Naive thymus-derived CD4-positive, alpha-beta T cell (primary cell): ENCODE data around the gene TRIO. TPM values are rescaled to one million over a fixed set of nuclear protein-coding genes. Genes with fewer than 3 reads are reported as not detected.

Experiments used
- ATAC-seq: fragments of 150-1000 bp; cut with Tn5 transposase; 2 replicates; pipeline ENCODE4 v1.10.0; 2021; ENCODE audit warnings: mild to moderate bottlenecking, moderate library complexity
- CTCF ChIA-PET: fragments of 350-600 bp; sonication (Branson Sonifier 250); formaldehyde crosslinking; loops from one replicate; lab custom pipeline; 2021; ENCODE audit warnings: antibody characterized with exemption; lab: Charles Lee
- POLR2A ChIA-PET: fragments of 350-600 bp; sonication (Branson Sonifier 250); formaldehyde crosslinking; loops from one replicate; lab custom pipeline; 2021; ENCODE audit warnings: antibody characterized with exemption, inconsistent platforms; lab: Charles Lee
- DNase-seq, 9 donors: peaks; one replicate each; pipeline versions ENCODE4 v3.0.0 to v3.0.0-alpha.2; 2020 to 2022; ENCODE audit warnings: mixed read lengths in 1 of 9
- H3K27ac ChIP-seq: one replicate; pipeline ENCODE4 v1.7.0; 2013; ENCODE audit warnings: mild to moderate bottlenecking, low read depth, low read length, moderate library complexity
- H3K27me3 ChIP-seq, 2 donors: one replicate each; pipeline ENCODE4 v1.7.0; 2013; ENCODE audit warnings: low read length in 2 of 2, mild to moderate bottlenecking in 2 of 2, moderate library complexity in 2 of 2; ENCODE audit not compliant: control insufficient read depth in 2 of 2, insufficient read depth in 2 of 2
- H3K36me3 ChIP-seq, 3 experiments: 1 replicate in 2 of 3; 2 replicates in 1 of 3; pipeline ENCODE4 v1.7.0; 2013; ENCODE audit warnings: low read length in 3 of 3, mild to moderate bottlenecking in 3 of 3, moderate library complexity in 1 of 3; ENCODE audit not compliant: insufficient read depth in 3 of 3, control insufficient read depth in 2 of 3
- H3K4me1 ChIP-seq, 2 donors: one replicate each; pipeline ENCODE4 v1.7.0; 2013; ENCODE audit warnings: low read length in 2 of 2, mild to moderate bottlenecking in 2 of 2, moderate library complexity in 1 of 2; ENCODE audit not compliant: control insufficient read depth in 2 of 2, insufficient read depth in 2 of 2
- H3K4me3 ChIP-seq: 2 replicates; pipeline ENCODE4 v1.7.0; 2013; ENCODE audit warnings: mild to moderate bottlenecking, low read length
- H3K9me3 ChIP-seq, 3 experiments: 1 replicate in 2 of 3; 2 replicates in 1 of 3; pipeline ENCODE4 v1.7.0; 2013; ENCODE audit warnings: low read length in 3 of 3; ENCODE audit not compliant: control insufficient read depth in 2 of 3
- H3K27ac Mint-ChIP-seq, 9 donors: one replicate each; pipeline ENCODE4 v1.8.0; 2020 to 2022; ENCODE audit warnings: mixed read lengths in 9 of 9, mild to moderate bottlenecking in 8 of 9, moderate library complexity in 5 of 9, inconsistent platforms in 2 of 9
- H3K27me3 Mint-ChIP-seq, 5 donors: one replicate each; pipeline ENCODE4 v1.8.0; 2021 to 2022; ENCODE audit warnings: mixed read lengths in 5 of 5, mild to moderate bottlenecking in 1 of 5
- H3K36me3 Mint-ChIP-seq, 5 donors: one replicate each; pipeline ENCODE4 v1.8.0; 2020 to 2022; ENCODE audit warnings: mixed read lengths in 5 of 5, mild to moderate bottlenecking in 3 of 5, inconsistent platforms in 1 of 5
- H3K4me1 Mint-ChIP-seq, 7 donors: one replicate each; pipeline ENCODE4 v1.8.0; 2020 to 2022; ENCODE audit warnings: mixed read lengths in 7 of 7, mild to moderate bottlenecking in 3 of 7, inconsistent platforms in 1 of 7
- H3K4me3 Mint-ChIP-seq, 10 donors: one replicate each; pipeline ENCODE4 v1.8.0; 2020 to 2022; ENCODE audit warnings: mild to moderate bottlenecking in 10 of 10, mixed read lengths in 10 of 10, moderate library complexity in 6 of 10, inconsistent platforms in 2 of 10
- H3K9me3 Mint-ChIP-seq, 11 donors: one replicate each; pipeline ENCODE4 v1.8.0; 2020 to 2022; ENCODE audit warnings: mixed read lengths in 11 of 11, mild to moderate bottlenecking in 4 of 11, inconsistent platforms in 1 of 11, moderate library complexity in 1 of 11
- intact Hi-C, 2 donors: fragments of 100-400 bp; cut with micrococcal nuclease; formaldehyde crosslinking; loops; one replicate each; pipeline ENCODE4 v1.15.1; 2023
- polyA plus RNA-seq, 2 donors: library from polyadenylated mRNA; unstranded; fragments of 300-500 nt; fragmentation: Illumina TruSeq; gene quantifications; one replicate each; pipeline ENCODE4 v1.2.3, GENCODE V29; 2021
- total RNA-seq, 6 experiments: library from RNA in 5 of 6; stranded (reverse) in 5 of 6; gene quantifications; 1 replicate in 5 of 6; 2 replicates in 1 of 6; pipeline ENCODE4 v1.2.3 and lab custom pipeline; 2021 to 2026

The TRIO gene
- total and polyA plus RNA-seq, 7 experiments from 2014 or later: 0.16 to 45.9 (median 5.7) TPM

GRCh38 chr5:14223372-14223771 lies 80.2 kb downstream of the TRIO start:
- Histone ChIP-seq H3K27me3 (peaks cover 0 to 3% of the 10 kb centered on the region in 2 donors), H3K4me1 (no peaks in the 10 kb centered on the region), H3K36me3 (no peaks in the 10 kb centered on the region), H3K27ac (no peak overlapping the region), H3K9me3 (no peaks in the 10 kb centered on the region), H3K4me3 (no peak overlapping the region)
- Mint-ChIP-seq H3K4me1 (peaks cover 3 to 19% (median 8%) of the 10 kb centered on the region in 7 donors), H3K9me3 (peaks cover 0 to 2% (median 0%) of the 10 kb centered on the region in 11 donors), H3K27ac (peak overlapping the region in 2 of 9 donors; percentile 36 to 37), H3K27me3 (peaks cover 10 to 28% (median 26%) of the 10 kb centered on the region in 5 donors), H3K36me3 (peaks cover 0 to 4% (median 0%) of the 10 kb centered on the region in 5 donors), H3K4me3 (peak overlapping the region in 3 of 10 donors; percentile 15 to 62 (median 31))
- ChIA-PET CTCF (no interaction called here), POLR2A (no interaction called here)
- no peak for ATAC-seq
- intact Hi-C loops: no loop called here
- DNase-seq: no peak

GRCh38 chr5:14225173-14225834 lies 82.2 kb downstream of the TRIO start:
- Mint-ChIP-seq H3K36me3 (peaks cover 0 to 4% (median 0%) of the 10 kb centered on the region in 5 donors), H3K4me1 (peaks cover 3 to 19% (median 8%) of the 10 kb centered on the region in 7 donors), H3K27ac (no peak overlapping the region), H3K4me3 (no peak overlapping the region), H3K9me3 (peaks cover 0 to 2% (median 0%) of the 10 kb centered on the region in 11 donors), H3K27me3 (peaks cover 9 to 27% (median 16%) of the 10 kb centered on the region in 5 donors)
- Histone ChIP-seq H3K4me3 (no peak overlapping the region), H3K27me3 (peaks cover 0 to 3% of the 10 kb centered on the region in 2 donors), H3K27ac (no peak overlapping the region), H3K4me1 (no peaks in the 10 kb centered on the region), H3K9me3 (no peaks in the 10 kb centered on the region), H3K36me3 (no peaks in the 10 kb centered on the region)
- ATAC-seq: no peak
- ChIA-PET CTCF (no interaction called here), POLR2A (no interaction called here)
- no peak for DNase-seq
- intact Hi-C loops: no loop called here

- Histone ChIP-seq H3K36me3 (no peaks in the 10 kb centered on the region), H3K4me1 (no peaks in the 10 kb centered on the region), H3K27me3 (peaks cover 0 to 3% of the 10 kb centered on the region in 2 donors), H3K27ac (no peak overlapping the region), H3K4me3 (no peak overlapping the region), H3K9me3 (no peaks in the 10 kb centered on the region)
- peaks cover 0 to 4% (median 0%) of the 10 kb centered on the region in 5 donors for H3K36me3 Mint-ChIP-seq
- ATAC-seq (no peak), DNase-seq (no peak)
- no peak overlapping the region for H3K27ac Mint-ChIP-seq
- H3K4me3 Mint-ChIP-seq: no peak overlapping the region
- CTCF ChIA-PET: no interaction called here
- POLR2A ChIA-PET: no interaction called here
- intact Hi-C loops: no loop called here
- H3K27me3 Mint-ChIP-seq: peaks cover 9 to 27% (median 16%) of the 10 kb centered on the region in 5 donors
- H3K4me1 Mint-ChIP-seq: peaks cover 3 to 19% (median 8%) of the 10 kb centered on the region in 7 donors
- H3K9me3 Mint-ChIP-seq: peaks cover 0 to 2% (median 0%) of the 10 kb centered on the region in 11 donors
These were observed 83.0 kb downstream of the TRIO start for GRCh38 chr5:14226149-14226548.

GRCh38 chr5:14226554-14226953 lies 83.4 kb downstream of the TRIO start:
- Mint-ChIP-seq H3K27ac (no peak overlapping the region), H3K36me3 (no peaks in the 10 kb centered on the region), H3K4me3 (no peak overlapping the region), H3K4me1 (peaks cover under 1 to 16% (median 6%) of the 10 kb centered on the region in 7 donors), H3K27me3 (peaks cover 9 to 27% (median 12%) of the 10 kb centered on the region in 5 donors), H3K9me3 (no peaks in the 10 kb centered on the region)
- intact Hi-C loops: no loop called here
- CTCF ChIA-PET: no interaction called here
- Histone ChIP-seq H3K36me3 (no peaks in the 10 kb centered on the region), H3K27me3 (peaks cover 0 to 3% of the 10 kb centered on the region in 2 donors), H3K4me3 (no peak overlapping the region), H3K9me3 (no peaks in the 10 kb centered on the region), H3K27ac (no peak overlapping the region), H3K4me1 (no peaks in the 10 kb centered on the region)
- POLR2A ChIA-PET: no interaction called here
- DNase-seq (no peak), ATAC-seq (no peak)

- Histone ChIP-seq H3K36me3 (no peaks in the 10 kb centered on the region), H3K4me1 (no peaks in the 10 kb centered on the region), H3K9me3 (no peaks in the 10 kb centered on the region), H3K27me3 (no peaks in the 10 kb centered on the region), H3K27ac (no peak overlapping the region), H3K4me3 (no peak overlapping the region)
- H3K4me1 Mint-ChIP-seq: peaks cover 0 to 12% (median 6%) of the 10 kb centered on the region in 7 donors
- POLR2A ChIA-PET: no interaction called here
- H3K27ac Mint-ChIP-seq: no peak overlapping the region
- DNase-seq (no peak), ATAC-seq (no peak)
- H3K27me3 Mint-ChIP-seq: peaks cover 8 to 27% (median 10%) of the 10 kb centered on the region in 5 donors
- H3K9me3 Mint-ChIP-seq: no peaks in the 10 kb centered on the region
- no peaks in the 10 kb centered on the region for H3K36me3 Mint-ChIP-seq
- H3K4me3 Mint-ChIP-seq: no peak overlapping the region
- intact Hi-C loops: no loop called here
- CTCF ChIA-PET: no interaction called here
These were observed 83.8 kb downstream of the TRIO start for GRCh38 chr5:14226992-14227391.

GRCh38 chr5:14227513-14227912 lies 84.4 kb downstream of the TRIO start:
- Mint-ChIP-seq H3K27ac (no peak overlapping the region), H3K36me3 (no peaks in the 10 kb centered on the region), H3K4me3 (no peak overlapping the region), H3K4me1 (peaks cover 0 to 12% (median 6%) of the 10 kb centered on the region in 7 donors), H3K27me3 (peaks cover 8 to 26% (median 10%) of the 10 kb centered on the region in 5 donors), H3K9me3 (no peaks in the 10 kb centered on the region)
- Histone ChIP-seq H3K27ac (no peak overlapping the region), H3K4me3 (no peak overlapping the region), H3K36me3 (no peaks in the 10 kb centered on the region), H3K4me1 (no peaks in the 10 kb centered on the region), H3K9me3 (no peaks in the 10 kb centered on the region), H3K27me3 (no peaks in the 10 kb centered on the region)
- ATAC-seq: no peak
- intact Hi-C loops: no loop called here
- ChIA-PET POLR2A (no interaction called here), CTCF (no interaction called here)
- DNase-seq: no peak

GRCh38 chr5:14228219-14228618 lies 85.1 kb downstream of the TRIO start:
- intact Hi-C loops: no loop called here
- CTCF ChIA-PET: no interaction called here

More at GRCh38 chr5:14228219-14228618, 85.1 kb downstream of the TRIO start:
- Histone ChIP-seq H3K27me3 (no peaks in the 10 kb centered on the region), H3K4me3 (no peak overlapping the region), H3K27ac (no peak overlapping the region), H3K9me3 (no peaks in the 10 kb centered on the region), H3K4me1 (no peaks in the 10 kb centered on the region), H3K36me3 (no peaks in the 10 kb centered on the region)
- peaks cover 0 to 6% (median 1%) of the 10 kb centered on the region in 7 donors for H3K4me1 Mint-ChIP-seq
- H3K27ac Mint-ChIP-seq: no peak overlapping the region
- no peaks in the 10 kb centered on the region for H3K36me3 Mint-ChIP-seq
- POLR2A ChIA-PET: no interaction called here
- peaks cover 2 to 19% (median 6%) of the 10 kb centered on the region in 5 donors for H3K27me3 Mint-ChIP-seq
- no peak for DNase-seq
- no peak overlapping the region for H3K4me3 Mint-ChIP-seq
- H3K9me3 Mint-ChIP-seq: no peaks in the 10 kb centered on the region
- ATAC-seq: no peak
